Measurements from ENCODE around the gene DNAJC30.
"Not testable (repeated sequence)": the region's sequence is repeated elsewhere in the genome, so short reads cannot be mapped to it uniquely, and the experiment has no call there.

Gene DNAJC30

GRCh38 chr7:73679709-73680108 lies 3.5 kb downstream of the DNAJC30 start:
- Histone ChIP-seq H3K36me3 (ENCODE audit: control insufficient read depth, insufficient read depth, low read length) (no peaks in the 10 kb centered on the region), H3K9me3 (ENCODE audit: control insufficient read depth, low read length) (no peaks in the 10 kb centered on the region), H3K9ac (no peak overlapping the region), H3K4me1 (peaks cover 15% of the 10 kb centered on the region), H3K4me2 (ENCODE audit: low read length) (no peak overlapping the region), H3K4me3 (ENCODE audit: low read depth, low read length) (no peak overlapping the region), H3K27ac (no peak overlapping the region), H3K79me2 (peaks cover 38% of the 10 kb centered on the region), H3K27me3 (ENCODE audit: control insufficient read depth, insufficient read depth, low read length) (no peaks in the 10 kb centered on the region), H2AFZ (no peak overlapping the region)
- no peak for TF ChIP-seq CTCF (IDR thresholded peaks at IDR 0.05)

- Histone ChIP-seq H3K9me3 (ENCODE audit: control insufficient read depth, low read length) (no peaks in the 10 kb centered on the region), H3K27ac (no peak overlapping the region), H3K4me1 (peaks cover 15% of the 10 kb centered on the region), H3K27me3 (ENCODE audit: control insufficient read depth, insufficient read depth, low read length) (no peaks in the 10 kb centered on the region), H3K9ac (no peak overlapping the region), H2AFZ (no peak overlapping the region), H3K4me2 (ENCODE audit: low read length) (no peak overlapping the region), H3K79me2 (peaks cover 34% of the 10 kb centered on the region), H3K4me3 (ENCODE audit: low read depth, low read length) (no peak overlapping the region), H3K36me3 (ENCODE audit: control insufficient read depth, insufficient read depth, low read length) (no peaks in the 10 kb centered on the region)
- TF ChIP-seq CTCF (IDR thresholded peaks at IDR 0.05), result no peak
These were observed 4.4 kb downstream of the DNAJC30 start for GRCh38 chr7:73678862-73679261.

- not testable (repeated sequence) for H3K27me3 ChIP-seq (ENCODE audit: control insufficient read depth, insufficient read depth, low read length); H3K9ac ChIP-seq; H3K4me1 ChIP-seq; H3K36me3 ChIP-seq (ENCODE audit: control insufficient read depth, insufficient read depth, low read length); H3K4me2 ChIP-seq (ENCODE audit: low read length); H2AFZ ChIP-seq; H3K4me3 ChIP-seq (ENCODE audit: low read depth, low read length); H3K27ac ChIP-seq; H3K9me3 ChIP-seq (ENCODE audit: control insufficient read depth, low read length)
- peaks cover 12% of the 10 kb centered on the region for H3K79me2 ChIP-seq
These were observed 7.2 kb downstream of the DNAJC30 start for GRCh38 chr7:73676062-73676461.

- no peaks in the 10 kb centered on the region for H3K27me3 ChIP-seq (ENCODE audit: control insufficient read depth, insufficient read depth, low read length)
- TF ChIP-seq CTCF (IDR thresholded peaks at IDR 0.05), result no peak
- no peaks in the 10 kb centered on the region for H3K9me3 ChIP-seq (ENCODE audit: control insufficient read depth, low read length)
- H3K36me3 ChIP-seq (ENCODE audit: control insufficient read depth, insufficient read depth, low read length), result no peaks in the 10 kb centered on the region
- H2AFZ ChIP-seq, result no peak overlapping the region
- H3K27ac ChIP-seq, result no peak overlapping the region
- H3K4me3 ChIP-seq (ENCODE audit: low read depth, low read length), result no peak overlapping the region
- H3K4me1 ChIP-seq, result no peaks in the 10 kb centered on the region
- no peak overlapping the region for H3K9ac ChIP-seq
- no peak overlapping the region for H3K4me2 ChIP-seq (ENCODE audit: low read length)
- peaks cover 4% of the 10 kb centered on the region for H3K79me2 ChIP-seq
These were observed 8.7 kb downstream of the DNAJC30 start for GRCh38 chr7:73674468-73675124.

- no peak overlapping the region for H3K9ac ChIP-seq
- H3K27ac ChIP-seq, result no peak overlapping the region
- no peak overlapping the region for H3K4me2 ChIP-seq (ENCODE audit: low read length)
- no peak for TF ChIP-seq CTCF (IDR thresholded peaks at IDR 0.05)
- no peak overlapping the region for H2AFZ ChIP-seq
- H3K9me3 ChIP-seq (ENCODE audit: control insufficient read depth, low read length), result no peaks in the 10 kb centered on the region
- peaks cover 7% of the 10 kb centered on the region for H3K4me1 ChIP-seq
- H3K4me3 ChIP-seq (ENCODE audit: low read depth, low read length), result no peak overlapping the region
- H3K36me3 ChIP-seq (ENCODE audit: control insufficient read depth, insufficient read depth, low read length), result no peaks in the 10 kb centered on the region
- H3K27me3 ChIP-seq (ENCODE audit: control insufficient read depth, insufficient read depth, low read length), result no peaks in the 10 kb centered on the region
- H3K79me2 ChIP-seq, result peaks cover 4% of the 10 kb centered on the region
These were observed 11.3 kb downstream of the DNAJC30 start for GRCh38 chr7:73671857-73672445.
